Hepatocyte (in vitro differentiated cells): Measurements from ENCODE around the gene CXCR1. TPM values are rescaled to one million over a fixed set of nuclear protein-coding genes. Genes with fewer than 3 reads are reported as not detected.
"Not testable (repeated sequence)": the region's sequence is repeated elsewhere in the genome, so short reads cannot be mapped to it uniquely, and the experiment has no call there.

ENCODE experiments used
- DNase-seq: peaks from one replicate; pipeline ENCODE4 v3.0.0-alpha.2; 2016; ENCODE audit warnings: low spot score
- H2AFZ ChIP-seq: fragments of 200-600 bp; sonication (generic); 2 replicates; pipeline ENCODE4 v1.6.0; 2016; ENCODE audit warnings: antibody characterized with exemption, mild to moderate bottlenecking
- H3K27ac ChIP-seq: fragments of 200-600 bp; sonication (generic); 2 replicates; pipeline ENCODE4 v1.5.1; 2016; ENCODE audit warnings: mild to moderate bottlenecking
- H3K27me3 ChIP-seq: fragments of 200-600 bp; sonication (generic); 2 replicates; pipeline ENCODE4 v1.6.1; 2016
- H3K36me3 ChIP-seq: fragments of 200-600 bp; sonication (generic); replicated peaks from 2 replicates; pipeline ENCODE4 v1.5.1; 2016; ENCODE audit warnings: low read depth; ENCODE audit not compliant: insufficient read depth
- H3K4me1 ChIP-seq: fragments of 200-600 bp; sonication (generic); 2 replicates; pipeline ENCODE4 v1.5.1; 2016; ENCODE audit warnings: mild to moderate bottlenecking, moderate library complexity; ENCODE audit not compliant: insufficient read depth
- H3K4me2 ChIP-seq: fragments of 200-600 bp; sonication (generic); 2 replicates; pipeline ENCODE4 v1.6.0; 2016
- H3K4me3 ChIP-seq: fragments of 200-600 bp; sonication (generic); 2 replicates; pipeline ENCODE4 v1.5.1; 2016; ENCODE audit warnings: mild to moderate bottlenecking
- H3K79me2 ChIP-seq: fragments of 200-600 bp; sonication (generic); 2 replicates; pipeline ENCODE4 v1.6.0; 2017; ENCODE audit warnings: mild to moderate bottlenecking
- H3K9me2 ChIP-seq: fragments of 200-600 bp; sonication (generic); replicated peaks from 2 replicates; pipeline ENCODE4 v1.6.0; 2017; ENCODE audit warnings: mild to moderate bottlenecking; ENCODE audit not compliant: insufficient read depth
- H3K9me3 ChIP-seq: fragments of 200-600 bp; sonication (generic); 2 replicates; pipeline ENCODE4 v1.5.1; 2016; ENCODE audit warnings: low read depth, mild to moderate bottlenecking
- H4K20me1 ChIP-seq: fragments of 200-600 bp; sonication (generic); 2 replicates; pipeline ENCODE4 v1.6.0; 2016; ENCODE audit warnings: mild to moderate bottlenecking; ENCODE audit not compliant: insufficient read depth, poor library complexity, severe bottlenecking
- CTCF ChIP-seq: fragments of 200-600 bp; sonication (generic); IDR thresholded peaks from 2 replicates; pipeline ENCODE4 v1.5.1; 2016; ENCODE audit warnings: antibody characterized with exemption, mild to moderate bottlenecking; ENCODE audit not compliant: poor library complexity
- EZH2 ChIP-seq: fragments of 200-600 bp; sonication (generic); IDR thresholded peaks from 2 replicates; pipeline ENCODE4 v1.6.1; 2016; ENCODE audit warnings: antibody characterized with exemption, mild to moderate bottlenecking, borderline replicate concordance
- EZH2phosphoT487 ChIP-seq: fragments of 200-600 bp; sonication (generic); IDR thresholded peaks from one replicate; pipeline ENCODE4 v1.6.1; 2018; ENCODE audit warnings: antibody characterized with exemption, mild to moderate bottlenecking, low read depth, moderate library complexity; ENCODE audit not compliant: unreplicated experiment, severe bottlenecking
- WGBS: methylation state at CpG from one replicate; pipeline ENCODE4 v1.1.6; 2016; ENCODE audit warnings: low lambda C conversion rate; ENCODE audit errors: missing lambda C conversion rate; 5-methylcytosine and 5-hydroxymethylcytosine counted together
- polyA plus RNA-seq: library from polyadenylated mRNA; unstranded; fragments of >200 nt; fragmentation: Nextera tagmentation; extraction: Ambion mirVana; gene quantifications from 2 replicates; pipeline ENCODE4 v1.2.1, GENCODE V29; 2016
- total RNA-seq: library from RNA; depleted of rRNA; stranded (reverse); fragments of >200 nt; gene quantifications from 2 replicates; pipeline ENCODE4 v1.2.3, GENCODE V29; 2014

The CXCR1 gene
- total and polyA plus RNA-seq, 2 experiments from 2014 or later = not detected

DNA sequence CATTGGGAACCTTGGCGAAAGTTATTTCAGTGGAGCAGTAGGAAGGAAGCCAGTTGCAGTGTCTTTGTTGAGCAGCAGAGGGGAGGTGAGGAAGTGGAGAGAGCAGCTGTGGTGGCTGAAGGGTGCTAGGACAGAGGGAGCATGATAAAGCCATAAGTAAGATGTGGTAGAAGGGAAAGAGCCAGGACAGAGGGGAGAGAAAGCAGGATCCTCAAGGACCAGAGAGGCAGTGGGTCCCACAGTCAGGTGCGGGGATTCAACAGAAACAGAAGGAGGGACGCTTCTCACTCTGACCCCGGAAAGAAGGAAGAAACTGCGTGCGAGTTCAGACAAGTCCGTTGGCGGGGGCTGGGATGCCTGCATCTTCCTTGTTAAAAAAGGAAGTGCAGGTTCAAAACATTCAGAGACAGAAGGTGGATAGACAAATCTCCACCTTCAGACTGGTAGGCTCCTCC is 41.1 kb downstream of the CXCR1 start, which contains the start of gene CXCR2:
Gene CXCR2, plus strand, starts transcription at position 403 of the 455 bp plus-strand sequence. CDS start 8,774 bp downstream, outside the sequence.
- H4K20me1 ChIP-seq = no peaks in the 10 kb centered on the region
- no peaks in the 10 kb centered on the region for H3K36me3 ChIP-seq
- no peak within 1 kb of the TSS for H3K27ac ChIP-seq
- no peak within 1 kb of the TSS for H3K4me3 ChIP-seq
- H2AFZ ChIP-seq = no peak within 1 kb of the TSS
- WGBS = 85% methylated on average over 8 of the region's 8 CpGs
- no peak within 1 kb of the TSS for H3K4me2 ChIP-seq
- DNase-seq = no peak
- no peaks in the 10 kb centered on the region for H3K27me3 ChIP-seq
- TF ChIP-seq EZH2 = no peak
- no peak for TF ChIP-seq CTCF
- no peak for TF ChIP-seq EZH2phosphoT487
- H3K4me1 ChIP-seq = no peaks in the 10 kb centered on the region
- H3K9me3 ChIP-seq = no peaks in the 10 kb centered on the region
- H3K9me2 ChIP-seq = no peaks in the 10 kb centered on the region
- no peaks in the 10 kb centered on the region for H3K79me2 ChIP-seq

DNA sequence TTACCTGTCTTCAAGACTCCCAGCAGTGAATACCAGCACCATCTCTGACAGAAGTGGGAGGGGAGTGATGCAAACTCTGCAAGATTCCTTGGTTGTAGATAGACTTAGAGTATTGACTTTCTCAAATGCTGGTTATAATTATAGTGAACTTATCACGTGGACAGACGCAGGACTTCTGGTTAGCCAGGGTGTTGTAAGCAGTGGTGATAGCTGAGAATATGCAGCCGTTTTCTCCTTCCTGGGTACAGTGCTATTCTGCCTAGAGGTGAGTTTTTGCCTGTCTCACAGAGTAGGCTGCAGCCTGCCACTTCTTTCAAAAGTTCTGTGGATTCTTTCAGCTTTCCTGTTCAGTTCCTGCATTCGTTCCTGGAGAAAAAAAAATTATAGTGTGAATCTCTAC is 41.7 kb downstream of the CXCR1 start:
- H3K27ac ChIP-seq = no peak overlapping the region
- H3K9me3 ChIP-seq = no peaks in the 10 kb centered on the region
- WGBS = 53% methylated on average over 4 of the region's 4 CpGs
- no peak for TF ChIP-seq CTCF
- TF ChIP-seq EZH2 = no peak
- TF ChIP-seq EZH2phosphoT487 = no peak
- no peaks in the 10 kb centered on the region for H3K36me3 ChIP-seq
- DNase-seq = no peak
- no peaks in the 10 kb centered on the region for H3K4me1 ChIP-seq
- no peaks in the 10 kb centered on the region for H4K20me1 ChIP-seq
- H3K9me2 ChIP-seq = no peaks in the 10 kb centered on the region
- no peaks in the 10 kb centered on the region for H3K27me3 ChIP-seq
- no peaks in the 10 kb centered on the region for H3K79me2 ChIP-seq
- no peak overlapping the region for H2AFZ ChIP-seq
- no peak overlapping the region for H3K4me3 ChIP-seq
- no peak overlapping the region for H3K4me2 ChIP-seq

DNA sequence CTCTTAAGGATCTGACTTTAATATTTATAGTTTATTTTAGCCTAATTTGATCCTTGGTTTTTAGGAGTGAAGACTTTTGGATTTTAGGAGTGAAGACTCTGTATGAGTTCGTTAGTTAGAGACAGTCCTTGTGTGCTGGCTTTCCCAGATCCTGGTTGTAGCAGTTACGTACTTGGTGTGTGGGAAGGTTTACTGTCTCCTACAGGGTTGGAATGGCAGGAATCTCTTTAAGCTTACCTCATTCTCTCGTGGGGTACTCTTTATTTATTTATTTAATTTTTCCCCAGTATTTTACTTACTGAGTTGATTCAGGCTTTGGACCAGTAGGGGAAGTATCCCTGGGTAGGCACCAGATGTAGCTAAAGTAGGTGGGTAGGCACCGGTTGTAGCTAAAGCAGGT is 42.8 kb downstream of the CXCR1 start:
- Histone ChIP-seq H3K36me3 (no peaks in the 10 kb centered on the region), H3K4me3 (no peak overlapping the region), H3K27ac (no peak overlapping the region), H3K4me1 (no peaks in the 10 kb centered on the region), H3K9me3 (no peaks in the 10 kb centered on the region), H3K4me2 (no peak overlapping the region), H3K79me2 (no peaks in the 10 kb centered on the region), H4K20me1 (no peaks in the 10 kb centered on the region), H3K27me3 (no peaks in the 10 kb centered on the region), H2AFZ (no peak overlapping the region), H3K9me2 (no peaks in the 10 kb centered on the region)
- TF ChIP-seq CTCF (no peak), EZH2phosphoT487 (no peak)
- no peak for DNase-seq
- 83% methylated on average over 4 of the region's 4 CpGs for WGBS

DNA sequence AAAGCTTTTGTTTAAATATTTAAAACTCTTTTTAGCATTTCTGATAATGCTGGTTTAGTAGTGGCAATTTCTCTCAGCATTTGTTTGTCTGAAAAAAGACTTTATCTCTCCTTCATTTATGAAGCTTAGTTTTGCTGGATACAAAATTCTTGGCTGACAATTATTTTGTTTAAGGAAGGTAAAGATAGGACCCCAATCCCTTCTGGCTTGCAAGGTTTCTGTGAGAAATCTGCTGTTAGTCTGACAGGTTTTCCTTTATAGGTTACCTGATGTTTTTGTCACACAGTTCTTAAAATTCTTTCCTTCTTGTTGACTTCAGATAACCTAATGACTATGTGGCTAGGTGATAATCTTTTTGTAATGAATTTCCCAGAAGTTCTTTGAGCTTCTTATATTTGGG is 44.5 kb downstream of the CXCR1 start:
- not testable (repeated sequence) for H3K4me1 ChIP-seq, H3K36me3 ChIP-seq, H4K20me1 ChIP-seq, H3K27me3 ChIP-seq, H3K27ac ChIP-seq, H3K79me2 ChIP-seq, H3K4me3 ChIP-seq, H3K9me3 ChIP-seq, H3K4me2 ChIP-seq, H3K9me2 ChIP-seq, DNase-seq, H2AFZ ChIP-seq

DNA sequence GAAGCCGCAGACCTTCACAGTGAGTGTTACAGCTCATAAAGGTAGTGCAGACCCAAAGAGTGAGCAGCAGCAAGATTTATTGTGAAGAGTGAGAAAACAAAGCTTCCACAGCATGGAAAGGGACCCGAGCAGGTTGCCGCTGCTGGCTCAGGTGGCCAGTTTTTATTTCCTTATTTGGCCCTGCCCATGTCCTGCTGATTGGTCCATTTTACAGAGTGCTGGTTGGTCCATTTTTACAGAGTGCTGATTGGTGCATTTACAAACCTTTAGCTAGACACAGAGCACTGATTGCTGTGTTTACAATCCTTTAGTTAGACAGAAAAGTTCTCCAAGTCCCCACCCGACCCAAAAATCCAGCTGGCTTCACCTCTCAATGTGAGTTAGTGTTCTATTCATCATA is 45.0 kb downstream of the CXCR1 start:
- not testable (repeated sequence) for H3K4me1 ChIP-seq, DNase-seq, H3K9me3 ChIP-seq, H2AFZ ChIP-seq, H3K4me2 ChIP-seq, H3K4me3 ChIP-seq, H3K36me3 ChIP-seq, H3K79me2 ChIP-seq, H3K9me2 ChIP-seq, H4K20me1 ChIP-seq, H3K27ac ChIP-seq, H3K27me3 ChIP-seq
- 88% methylated on average over 4 of the region's 4 CpGs for WGBS
